Activated CD4-positive, alpha-beta memory T cell treated with anti-CD3 and anti-CD28 coated beads for 36 hours (primary cell): ENCODE results near the gene CAMK2G. TPM values are rescaled to one million over a fixed set of nuclear protein-coding genes. Genes with fewer than 3 reads are reported as not detected.
"Not testable (repeated sequence)": the region's sequence is repeated elsewhere in the genome, so short reads cannot be mapped to it uniquely, and the experiment has no call there.

ENCODE experiments used
- CTCF ChIA-PET: fragments of 350-600 bp; sonication (Branson Sonifier 250); formaldehyde crosslinking; loops from one replicate; lab custom pipeline; 2021; ENCODE audit warnings: antibody characterized with exemption, inconsistent platforms; lab: Charles Lee
- POLR2A ChIA-PET: fragments of 350-600 bp; sonication (Branson Sonifier 250); formaldehyde crosslinking; loops from one replicate; lab custom pipeline; 2021; ENCODE audit warnings: antibody characterized with exemption; lab: Charles Lee
- DNase-seq: peaks from one replicate; pipeline ENCODE4 v3.0.0-alpha.2; 2020
- H3K27ac Mint-ChIP-seq: one replicate; pipeline ENCODE4 v1.8.0; 2021; ENCODE audit warnings: mixed read lengths
- H3K27me3 Mint-ChIP-seq: one replicate; pipeline ENCODE4 v1.8.0; 2021; ENCODE audit warnings: mixed read lengths
- H3K36me3 Mint-ChIP-seq: one replicate; pipeline ENCODE4 v1.8.0; 2021; ENCODE audit warnings: mixed read lengths
- H3K4me1 Mint-ChIP-seq: one replicate; pipeline ENCODE4 v1.8.0; 2021; ENCODE audit warnings: low read depth, mixed read lengths
- H3K4me3 Mint-ChIP-seq: one replicate; pipeline ENCODE4 v1.8.0; 2021; ENCODE audit warnings: mild to moderate bottlenecking, mixed read lengths
- H3K9me3 Mint-ChIP-seq: one replicate; pipeline ENCODE4 v1.8.0; 2021; ENCODE audit warnings: mixed read lengths
- intact Hi-C: fragments of 100-400 bp; cut with micrococcal nuclease; formaldehyde crosslinking; loops from one replicate; pipeline ENCODE4 v1.15.1; 2023
- total RNA-seq, 2 experiments: library from RNA; stranded (reverse); gene quantifications; one replicate each; pipeline ENCODE4 v1.2.3, GENCODE V29; 2021

Gene CAMK2G
- total RNA-seq, 2 experiments from 2014 or later: 20.8 to 21.5 TPM

DNA sequence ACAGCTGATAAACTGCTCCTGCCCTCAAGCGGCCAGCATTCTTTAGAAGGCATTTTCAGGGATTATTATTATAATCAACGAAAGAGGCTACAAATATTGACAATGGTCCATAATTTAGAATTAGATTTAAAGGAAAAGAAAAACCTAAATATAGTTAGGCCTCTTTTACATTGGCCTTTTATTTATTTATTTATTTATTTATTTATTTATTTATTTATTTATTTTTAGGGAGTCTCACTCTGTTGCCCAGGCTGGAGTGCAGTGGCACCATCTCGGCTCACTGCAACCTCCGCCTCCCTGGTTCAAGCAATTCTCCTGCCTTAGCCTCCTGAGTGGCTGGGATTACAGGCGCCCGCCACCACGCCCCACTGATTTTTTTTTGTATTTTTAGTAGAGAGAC, 45.3 kb downstream of the CAMK2G start:
- H3K4me3 Mint-ChIP-seq, H3K4me1 Mint-ChIP-seq, POLR2A ChIA-PET, H3K27me3 Mint-ChIP-seq, intact Hi-C loops, DNase-seq, H3K9me3 Mint-ChIP-seq, H3K36me3 Mint-ChIP-seq, H3K27ac Mint-ChIP-seq: not testable (repeated sequence)
- CTCF ChIA-PET: interaction anchor here (1.0 kb wide), 1 partner anchor 51 kb away, joined by 3 read pairs; no protein-coding TSS in a partner anchor

DNA sequence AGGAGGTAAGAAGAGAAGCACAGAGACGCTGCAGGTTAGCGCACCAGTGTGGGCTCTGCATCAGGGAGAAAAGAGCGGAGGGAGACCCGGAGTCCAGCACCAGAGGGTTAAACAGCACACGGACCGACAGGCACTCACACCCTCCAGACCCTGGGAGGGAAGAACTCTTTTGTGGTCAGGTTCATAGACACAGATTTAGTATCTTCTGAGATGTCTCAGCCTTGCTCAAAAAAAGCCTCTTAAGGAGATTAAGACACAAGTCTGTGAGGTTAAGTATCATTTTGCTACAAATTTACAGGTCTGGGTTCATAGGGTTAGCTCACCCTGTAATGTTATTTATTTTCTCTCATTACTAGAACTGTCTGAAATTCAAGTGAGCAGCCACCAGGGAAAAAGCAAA, 46.2 kb downstream of the CAMK2G start:
- Mint-ChIP-seq H3K4me3 (no peak overlapping the region), H3K36me3 (no peaks in the 10 kb centered on the region), H3K9me3 (no peaks in the 10 kb centered on the region), H3K27me3 (no peaks in the 10 kb centered on the region), H3K4me1 (no peaks in the 10 kb centered on the region), H3K27ac (no peak overlapping the region)
- intact Hi-C loops: no loop called here
- ChIA-PET POLR2A (no interaction called here), CTCF (interaction anchor here (1.0 kb wide), 2 partner anchors 22 to 52 kb away, joined by 3 read pairs; no protein-coding TSS in a partner anchor)
- DNase-seq: no peak

GRCh38 chr10:73827346-73828089, 46.8 kb downstream of the CAMK2G start:
- Mint-ChIP-seq H3K9me3 (no peaks in the 10 kb centered on the region), H3K27me3 (no peaks in the 10 kb centered on the region), H3K27ac (no peak overlapping the region), H3K4me1 (no peaks in the 10 kb centered on the region), H3K4me3 (no peak overlapping the region), H3K36me3 (no peaks in the 10 kb centered on the region)
- CTCF ChIA-PET: interaction anchor here (0.6 to 1.0 kb wide), 3 partner anchors 22 to 383 kb away, joined by 3 to 6 read pairs (median 5); no protein-coding TSS in a partner anchor
- DNase-seq: no peak
- POLR2A ChIA-PET: no interaction called here
- intact Hi-C loops: no loop called here

- Mint-ChIP-seq H3K4me1 (no peaks in the 10 kb centered on the region), H3K4me3 (no peak overlapping the region), H3K27ac (no peak overlapping the region), H3K27me3 (no peaks in the 10 kb centered on the region), H3K36me3 (peaks cover 3% of the 10 kb centered on the region), H3K9me3 (no peaks in the 10 kb centered on the region)
- no peak for DNase-seq
- intact Hi-C loops: no loop called here
- ChIA-PET POLR2A (no interaction called here), CTCF (no interaction called here)
These were observed 50.1 kb downstream of the CAMK2G start for GRCh38 chr10:73824146-73824725.

GRCh38 chr10:73823391-73823790, 51.0 kb downstream of the CAMK2G start:
- H3K27me3 Mint-ChIP-seq: no peaks in the 10 kb centered on the region
- ChIA-PET CTCF (interaction anchor here (1.7 kb wide), 1 partner anchor 21 kb away, joined by 4 read pairs; no protein-coding TSS in a partner anchor), POLR2A (interaction anchor here (0.6 kb wide), 1 partner anchor 1188 kb away, joined by 3 read pairs; no protein-coding TSS in a partner anchor)
- intact Hi-C loops: no loop called here
- H3K9me3 Mint-ChIP-seq: no peaks in the 10 kb centered on the region
- H3K4me3 Mint-ChIP-seq: no peak overlapping the region
- no peak overlapping the region for H3K27ac Mint-ChIP-seq
- H3K4me1 Mint-ChIP-seq: no peaks in the 10 kb centered on the region
- no peak for DNase-seq
- peaks cover 3% of the 10 kb centered on the region for H3K36me3 Mint-ChIP-seq

DNA sequence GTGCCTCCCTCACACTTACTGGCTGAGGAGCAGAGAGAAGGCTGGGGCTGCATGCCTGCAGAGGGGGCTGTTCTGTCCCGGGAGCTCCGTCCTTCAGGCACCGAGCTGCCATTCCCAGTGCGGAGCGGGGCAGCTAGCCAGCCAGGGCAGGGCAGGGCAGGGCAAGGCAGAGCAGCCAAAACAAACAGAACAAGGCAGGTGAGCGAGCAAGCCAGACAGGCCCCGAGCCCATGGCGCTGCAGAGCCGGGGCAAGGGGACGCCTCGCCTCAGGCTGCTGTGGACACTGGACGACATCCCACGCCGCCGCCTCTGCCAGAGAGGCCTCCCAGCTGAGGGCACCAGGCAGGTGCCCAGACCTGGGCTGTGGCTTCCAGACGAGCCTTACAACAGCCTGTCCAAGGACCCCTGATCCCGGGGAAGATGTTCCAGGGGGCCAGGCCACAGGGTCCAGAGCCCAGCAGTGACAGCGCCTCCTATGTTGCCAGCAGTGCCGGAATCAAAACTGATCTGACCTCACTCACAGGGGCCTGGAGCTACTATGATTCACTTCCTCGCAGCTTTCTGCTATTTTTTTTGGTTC, 54.8 kb downstream of the CAMK2G start:
- POLR2A ChIA-PET: no interaction called here
- Mint-ChIP-seq H3K9me3 (no peaks in the 10 kb centered on the region), H3K36me3 (peaks cover 14% of the 10 kb centered on the region), H3K4me1 (no peaks in the 10 kb centered on the region), H3K4me3 (no peak overlapping the region), H3K27me3 (no peaks in the 10 kb centered on the region), H3K27ac (no peak overlapping the region)
- no peak for DNase-seq
- intact Hi-C loops: no loop called here
- CTCF ChIA-PET: interaction anchor here (1.5 kb wide), 1 partner anchor 60 kb away, joined by 7 read pairs; no protein-coding TSS in a partner anchor

DNA sequence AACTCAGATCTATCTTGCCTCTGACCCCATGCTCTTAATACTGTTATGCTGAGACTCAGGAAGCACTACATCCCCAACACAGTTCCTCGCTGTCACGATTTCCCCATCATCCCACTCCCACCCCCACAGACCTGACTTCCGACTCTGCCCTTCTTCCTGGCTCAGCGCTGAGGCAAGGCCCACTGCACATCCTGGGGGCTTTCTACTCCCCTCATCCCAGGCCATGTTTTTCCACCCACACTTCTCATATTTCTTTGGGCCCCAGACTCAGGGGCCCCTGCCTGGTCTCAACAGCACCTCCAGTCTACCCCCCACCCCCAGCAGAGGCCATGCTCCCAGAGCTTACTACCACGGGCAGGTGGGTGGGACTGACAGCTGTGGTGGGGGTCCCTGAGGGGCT, 55.3 kb downstream of the CAMK2G start:
- Mint-ChIP-seq H3K4me3 (no peak overlapping the region), H3K27me3 (no peaks in the 10 kb centered on the region), H3K9me3 (no peaks in the 10 kb centered on the region), H3K27ac (peak overlapping the region; percentile 18), H3K4me1 (no peaks in the 10 kb centered on the region), H3K36me3 (peaks cover 14% of the 10 kb centered on the region)
- no peak for DNase-seq
- intact Hi-C loops: no loop called here
- ChIA-PET POLR2A (no interaction called here), CTCF (interaction anchor here (1.3 kb wide), 1 partner anchor 88 kb away, joined by 5 read pairs; no protein-coding TSS in a partner anchor)

- no peak overlapping the region for H3K4me3 Mint-ChIP-seq
- ChIA-PET CTCF (interaction anchor here (1.3 kb wide), 1 partner anchor 87 kb away, joined by 5 read pairs; no protein-coding TSS in a partner anchor), POLR2A (no interaction called here)
- no peaks in the 10 kb centered on the region for H3K4me1 Mint-ChIP-seq
- peaks cover 14% of the 10 kb centered on the region for H3K36me3 Mint-ChIP-seq
- H3K27me3 Mint-ChIP-seq: no peaks in the 10 kb centered on the region
- intact Hi-C loops: no loop called here
- H3K9me3 Mint-ChIP-seq: no peaks in the 10 kb centered on the region
- peak overlapping the region; percentile 18 for H3K27ac Mint-ChIP-seq
- DNase-seq: no peak
These were observed 56.0 kb downstream of the CAMK2G start for GRCh38 chr10:73818402-73818801.

DNA sequence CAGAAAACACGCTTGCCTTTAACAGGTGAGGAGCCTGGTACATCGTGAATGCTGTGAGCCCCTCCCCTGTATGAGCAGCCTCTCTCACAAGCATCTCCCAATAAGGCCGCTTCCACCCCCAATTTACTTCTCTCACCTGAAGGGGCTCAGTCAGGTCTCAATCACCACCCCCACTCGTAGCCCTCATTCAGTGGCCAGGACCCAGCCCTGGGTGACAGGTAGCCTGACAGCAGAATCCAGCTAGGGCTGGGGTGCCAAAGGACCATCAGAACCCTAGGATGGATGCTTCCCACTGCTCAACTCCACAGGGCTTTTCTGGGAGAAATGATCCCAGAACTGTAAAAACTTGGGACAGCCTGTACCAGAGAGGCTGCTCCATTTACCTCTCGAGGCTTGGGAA, 56.5 kb downstream of the CAMK2G start:
- ChIA-PET CTCF (interaction anchor here (1.3 to 4.8 kb wide), 2 partner anchors 61 to 86 kb away, joined by 5 to 22 read pairs; no protein-coding TSS in a partner anchor), POLR2A (no interaction called here)
- DNase-seq: no peak
- H3K4me3 Mint-ChIP-seq: no peak overlapping the region
- no peak overlapping the region for H3K27ac Mint-ChIP-seq
- no peaks in the 10 kb centered on the region for H3K9me3 Mint-ChIP-seq
- no peaks in the 10 kb centered on the region for H3K27me3 Mint-ChIP-seq
- no peaks in the 10 kb centered on the region for H3K4me1 Mint-ChIP-seq
- intact Hi-C loops: no loop called here
- peaks cover 14% of the 10 kb centered on the region for H3K36me3 Mint-ChIP-seq

- no peak for DNase-seq
- no peaks in the 10 kb centered on the region for H3K27me3 Mint-ChIP-seq
- peaks cover 2% of the 10 kb centered on the region for H3K4me1 Mint-ChIP-seq
- no peaks in the 10 kb centered on the region for H3K9me3 Mint-ChIP-seq
- intact Hi-C loops: no loop called here
- ChIA-PET CTCF (interaction anchor here (4.8 kb wide), 1 partner anchor 61 kb away, joined by 22 read pairs; no protein-coding TSS in a partner anchor), POLR2A (no interaction called here)
- no peak overlapping the region for H3K27ac Mint-ChIP-seq
- H3K4me3 Mint-ChIP-seq: no peak overlapping the region
- H3K36me3 Mint-ChIP-seq: peaks cover 14% of the 10 kb centered on the region
These were observed 57.2 kb downstream of the CAMK2G start for GRCh38 chr10:73816917-73817729.

- H3K4me1 Mint-ChIP-seq: peaks cover 2% of the 10 kb centered on the region
- H3K27me3 Mint-ChIP-seq: no peaks in the 10 kb centered on the region
- no peak for DNase-seq
- POLR2A ChIA-PET: interaction anchor here (0.5 kb wide), 1 partner anchor 227 kb away, joined by 3 read pairs; no protein-coding TSS in a partner anchor
- peaks cover 12% of the 10 kb centered on the region for H3K36me3 Mint-ChIP-seq
- intact Hi-C loops: no loop called here
- CTCF ChIA-PET: interaction anchor here (0.6 to 4.8 kb wide), 5 partner anchors 10 to 113 kb away, joined by 3 to 22 read pairs (median 4); no protein-coding TSS in a partner anchor
- no peaks in the 10 kb centered on the region for H3K9me3 Mint-ChIP-seq
- no peak overlapping the region for H3K4me3 Mint-ChIP-seq
- no peak overlapping the region for H3K27ac Mint-ChIP-seq
These were observed 58.7 kb downstream of the CAMK2G start for GRCh38 chr10:73815719-73816030.
